ENCODE results near the gene UCHL5. TPM values are rescaled to one million over a fixed set of nuclear protein-coding genes. Genes with fewer than 3 reads are reported as not detected.

The UCHL5 gene, protein sequence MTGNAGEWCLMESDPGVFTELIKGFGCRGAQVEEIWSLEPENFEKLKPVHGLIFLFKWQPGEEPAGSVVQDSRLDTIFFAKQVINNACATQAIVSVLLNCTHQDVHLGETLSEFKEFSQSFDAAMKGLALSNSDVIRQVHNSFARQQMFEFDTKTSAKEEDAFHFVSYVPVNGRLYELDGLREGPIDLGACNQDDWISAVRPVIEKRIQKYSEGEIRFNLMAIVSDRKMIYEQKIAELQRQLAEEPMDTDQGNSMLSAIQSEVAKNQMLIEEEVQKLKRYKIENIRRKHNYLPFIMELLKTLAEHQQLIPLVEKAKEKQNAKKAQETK
- total RNA-seq (2022) = 79.2 and 94.4 TPM in 2 replicates
- Bru-seq, nascent RNA = percentile 95 among the genes with signal in this experiment
- BruChase-seq, experiment 1, labeled RNA remaining after a 6-hour chase = percentile 93 among the genes with signal in this experiment
- BruChase-seq, experiment 2, labeled RNA remaining after a 2-hour chase = percentile 97 among the genes with signal in this experiment
- long read RNA-seq, full-length matches to known transcripts = 187 of 303 reads
- long read RNA-seq, partial matches to known transcripts = 31 of 303 reads
- long read RNA-seq, other reads (novel, unspliced or antisense) = 85 of 303 reads

DNA sequence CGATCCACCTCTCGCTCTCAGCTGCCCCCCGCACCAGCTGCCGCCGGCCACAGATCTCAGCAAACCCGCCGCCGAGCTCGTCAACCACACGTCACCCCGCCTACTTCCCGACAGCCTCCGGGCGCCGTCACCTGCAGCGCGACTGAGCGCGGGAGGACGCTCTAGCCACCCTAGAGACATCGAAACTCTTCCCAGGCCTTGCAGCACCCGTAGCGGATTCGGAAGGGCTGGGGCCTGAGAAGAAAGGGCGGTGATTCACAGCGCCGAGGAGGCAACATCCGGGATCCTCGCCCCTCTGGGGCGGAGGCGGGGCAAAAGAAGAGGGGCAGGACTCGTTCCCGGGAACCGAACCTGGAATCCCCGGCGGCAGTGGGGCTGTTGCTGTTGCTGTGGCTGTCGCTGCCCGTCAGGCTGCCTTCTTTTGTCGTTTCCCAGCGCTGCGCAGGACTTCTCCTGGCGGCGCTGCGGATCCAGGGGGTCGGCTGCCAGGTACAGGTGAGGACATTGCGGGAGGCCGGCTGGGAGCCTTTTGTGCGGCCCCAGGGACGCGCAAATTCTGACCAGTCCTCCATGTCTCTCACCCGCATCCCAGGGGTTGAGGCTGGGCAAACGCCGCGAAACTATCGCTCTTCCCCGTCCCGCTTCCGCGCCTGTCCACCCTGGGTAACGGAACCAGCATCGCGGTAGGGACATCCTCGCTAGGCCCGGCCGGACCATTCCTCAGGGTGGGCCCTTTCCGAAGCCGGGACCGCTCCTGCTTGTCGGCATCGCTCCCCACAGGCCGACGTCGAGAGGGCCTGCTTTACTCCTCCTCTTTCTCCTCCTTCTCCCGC, at the start of gene UCHL5, which contains the start of gene RO60:
Gene UCHL5, minus strand, starts transcription at position 79 of the 833 bp plus-strand sequence. CDS start 100 bp downstream, outside the sequence.
Gene RO60, plus strand, starts transcription at position 331 of the 833 bp plus-strand sequence. CDS start 9,443 bp downstream, outside the sequence.
- Mint-ChIP-seq H3K36me3 (ENCODE audit: insufficient read depth, unreplicated experiment) (peaks cover 8% of the 10 kb centered on the region), H3K4me3 (ENCODE audit: unreplicated experiment) (peak within 1 kb of the TSS; percentile 87), H3K4me1 (ENCODE audit: insufficient read depth, unreplicated experiment) (peaks cover 39% of the 10 kb centered on the region), H3K27ac (ENCODE audit: low read depth, unreplicated experiment) (peak within 1 kb of the TSS; percentile 97), H3K9me3 (ENCODE audit: unreplicated experiment) (no peaks in the 10 kb centered on the region), H3K27me3 (ENCODE audit: insufficient read depth, unreplicated experiment) (no peaks in the 10 kb centered on the region)
- no peak for TF ChIP-seq CTCF (IDR thresholded peaks at IDR 0.05; ENCODE audit: unreplicated experiment)
- no TSS peak for BruUV-seq (replicated peaks)
- POLR2A ChIA-PET = interaction anchor here (0.6 to 4.4 kb wide), 41 partner anchors 8 to 493 kb away, joined by 3 to 81 read pairs (median 5); partner anchors contain the start of genes CDC73, GLRX2 and RGS2
- CTCF ChIA-PET = interaction anchor here (0.6 to 1.9 kb wide), 8 partner anchors 11 to 1870 kb away, joined by 3 to 21 read pairs (median 5); partner anchors contain the start of gene GLRX2
- intact Hi-C loops (cut with micrococcal nuclease) = loop anchor here (1.0 kb wide), 3 partner anchors 46 to 251 kb away; partner anchors contain the start of genes CDC73 and GLRX2
- peak; percentile 100 for DNase-seq (ENCODE audit: unreplicated experiment)

DNA sequence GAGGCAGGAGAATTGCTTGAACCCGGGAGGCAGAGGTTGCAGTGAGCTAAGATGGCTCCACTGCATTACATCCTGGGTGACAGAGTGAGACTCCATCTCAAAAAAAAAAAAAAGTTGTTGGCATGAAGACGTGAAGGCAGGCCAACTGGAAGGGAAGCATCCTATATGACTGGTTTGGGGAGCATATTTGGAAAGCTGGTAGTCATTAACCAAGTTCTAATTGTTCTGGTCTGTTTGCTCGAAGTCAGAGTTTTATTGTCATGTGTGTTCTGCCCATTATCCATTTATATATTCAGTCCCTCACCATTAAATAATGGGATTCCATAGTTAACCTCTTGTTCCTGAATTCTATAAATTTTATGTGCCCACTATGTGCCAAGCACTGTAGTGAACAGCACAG, 49.3 kb upstream of the UCHL5 start:
- no TSS peak for BruUV-seq (replicated peaks)
- no peak for TF ChIP-seq CTCF (IDR thresholded peaks at IDR 0.05; ENCODE audit: unreplicated experiment)
- ChIA-PET CTCF (interaction anchor here (0.7 to 9.2 kb wide), 3 partner anchors 13 to 1658 kb away, joined by 3 to 114 read pairs (median 3); partner anchors contain the start of gene CDC73), POLR2A (interaction anchor here (0.6 to 14.1 kb wide), 2 partner anchors 12 to 38 kb away, joined by 3 to 302 read pairs; partner anchors contain the start of gene CDC73)
- no peak for DNase-seq (ENCODE audit: unreplicated experiment)
- Mint-ChIP-seq H3K4me1 (ENCODE audit: insufficient read depth, unreplicated experiment) (peaks cover 26% of the 10 kb centered on the region), H3K36me3 (ENCODE audit: insufficient read depth, unreplicated experiment) (no peaks in the 10 kb centered on the region), H3K4me3 (ENCODE audit: unreplicated experiment) (no peak overlapping the region), H3K27ac (ENCODE audit: low read depth, unreplicated experiment) (no peak overlapping the region), H3K27me3 (ENCODE audit: insufficient read depth, unreplicated experiment) (no peaks in the 10 kb centered on the region), H3K9me3 (ENCODE audit: unreplicated experiment) (no peaks in the 10 kb centered on the region)
- intact Hi-C loops (cut with micrococcal nuclease) = no loop called here

DNA sequence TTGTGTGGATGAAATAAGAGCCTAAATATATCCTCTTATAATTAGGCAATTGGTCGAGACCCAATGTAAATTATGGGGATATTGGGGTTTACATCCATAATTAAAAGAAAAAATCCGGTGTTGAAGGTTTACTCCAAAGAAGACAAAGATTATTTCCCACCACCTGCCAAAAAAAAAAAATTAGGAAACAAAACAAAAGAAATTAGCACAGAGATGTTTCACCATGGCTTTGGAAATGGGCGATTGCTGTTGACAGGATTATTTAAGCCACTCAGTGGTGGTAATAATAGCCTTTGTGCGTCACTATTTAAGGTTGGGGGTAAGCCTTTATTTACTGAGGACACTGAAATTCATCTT, 46.6 kb upstream of the UCHL5 start:
- ChIA-PET POLR2A (interaction anchor here (0.8 to 14.1 kb wide), 13 partner anchors 10 to 298 kb away, joined by 3 to 302 read pairs (median 24); partner anchors contain the start of genes CDC73, RO60 and UCHL5), CTCF (interaction anchor here (0.7 to 9.2 kb wide), 5 partner anchors 15 to 52 kb away, joined by 3 to 114 read pairs (median 3); partner anchors contain the start of genes CDC73 and UCHL5)
- Mint-ChIP-seq H3K4me1 (ENCODE audit: insufficient read depth, unreplicated experiment) (peaks cover 25% of the 10 kb centered on the region), H3K4me3 (ENCODE audit: unreplicated experiment) (peak overlapping the region; percentile 91), H3K9me3 (ENCODE audit: unreplicated experiment) (no peaks in the 10 kb centered on the region), H3K27me3 (ENCODE audit: insufficient read depth, unreplicated experiment) (no peaks in the 10 kb centered on the region), H3K36me3 (ENCODE audit: insufficient read depth, unreplicated experiment) (peaks cover 10% of the 10 kb centered on the region), H3K27ac (ENCODE audit: low read depth, unreplicated experiment) (peak overlapping the region; percentile 89)
- no peak for TF ChIP-seq CTCF (IDR thresholded peaks at IDR 0.05; ENCODE audit: unreplicated experiment)
- intact Hi-C loops (cut with micrococcal nuclease) = loop anchor here (1.0 kb wide), 2 partner anchors 17 to 46 kb away; partner anchors contain the start of genes CDC73, RO60 and UCHL5
- BruUV-seq (replicated peaks) = TSS peak; percentile 90
- DNase-seq (ENCODE audit: unreplicated experiment) = no peak

Measured in MCF 10A (cell line).